Panc1 (cell line): Measurements from ENCODE around the gene ATP13A1. TPM values are rescaled to one million over a fixed set of nuclear protein-coding genes. Genes with fewer than 3 reads are reported as not detected.

Source experiments
- ATAC-seq: fragments of 200-7000 bp; cut with Tn5 transposase; 2 replicates; pipeline ENCODE4 v1.9.1; 2020; ENCODE audit warnings: mild to moderate bottlenecking, moderate library complexity
- BruUV-seq: library from RNA; stranded (reverse); fragments of 400-500 nt; replicated peaks from 2 replicates; lab custom pipeline; 2021; lab: Mats Ljungman, UMichigan
- CTCF ChIA-PET: fragments of 300-600 bp; sonication (Branson Sonifier 250); formaldehyde crosslinking; loops from one replicate; lab custom pipeline; 2022; ENCODE audit warnings: antibody characterized with exemption; lab: Charles Lee
- POLR2A ChIA-PET: fragments of 300-600 bp; sonication (Branson Sonifier 250); formaldehyde crosslinking; loops from one replicate; lab custom pipeline; 2022; ENCODE audit warnings: antibody characterized with exemption; lab: Charles Lee
- DNase-seq: peaks from one replicate; pipeline ENCODE4 v3.0.0-alpha.2; 2010; ENCODE audit warnings: low read depth, low spot score
- H3K27ac ChIP-seq: 2 replicates; pipeline ENCODE4 v1.5.1; 2011; ENCODE audit warnings: mild to moderate bottlenecking, low read length, inconsistent platforms
- H3K27me3 ChIP-seq: fragments of 200-500 bp; sonication (Bioruptor generic); 2 replicates; pipeline ENCODE4 v1.6.0; 2014; ENCODE audit warnings: low read length, inconsistent platforms; ENCODE audit not compliant: control insufficient read depth, insufficient read depth
- H3K36me3 ChIP-seq: fragments of 200-500 bp; sonication (Bioruptor generic); 2 replicates; pipeline ENCODE4 v1.5.1; 2014; ENCODE audit warnings: inconsistent platforms, mild to moderate bottlenecking, low read length, moderate library complexity; ENCODE audit not compliant: control insufficient read depth, insufficient read depth
- H3K4me1 ChIP-seq: 2 replicates; pipeline ENCODE4 v1.5.1; 2011; ENCODE audit warnings: inconsistent platforms, mild to moderate bottlenecking, low read length, moderate library complexity; ENCODE audit not compliant: control insufficient read depth, insufficient read depth
- H3K4me3 ChIP-seq, 2 experiments: 2 replicates each; pipeline ENCODE4 v1.5.1; 2011 to 2012; ENCODE audit warnings: low read depth in 2 of 2, low read length in 2 of 2, mild to moderate bottlenecking in 2 of 2, inconsistent platforms in 1 of 2, moderate library complexity in 1 of 2
- H3K9me3 ChIP-seq: fragments of 200-500 bp; sonication (Bioruptor generic); 2 replicates; pipeline ENCODE4 v1.5.1; 2014; ENCODE audit warnings: low read depth, mild to moderate bottlenecking, inconsistent platforms, low read length, moderate library complexity; ENCODE audit not compliant: control insufficient read depth, insufficient read depth
- POLR2AphosphoS5 ChIP-seq: IDR thresholded peaks from 2 replicates; pipeline ENCODE4 v1.6.1; 2012; ENCODE audit warnings: mild to moderate bottlenecking, low read depth, low read length, moderate library complexity
- REST ChIP-seq, 2 experiments: IDR thresholded peaks; 2 replicates each; pipeline ENCODE4 v1.6.1; 2011 to 2012; ENCODE audit warnings: low read depth in 2 of 2, control low read depth in 1 of 2, low read length in 1 of 2, mild to moderate bottlenecking in 1 of 2, moderate library complexity in 1 of 2; ENCODE audit not compliant: insufficient read depth in 1 of 2
- SIN3A ChIP-seq: IDR thresholded peaks from 2 replicates; pipeline ENCODE4 v1.6.1; 2012; ENCODE audit warnings: low read depth, mild to moderate bottlenecking, low read length, moderate library complexity, borderline replicate concordance; ENCODE audit not compliant: insufficient read depth
- TCF7L2 ChIP-seq: IDR thresholded peaks from 2 replicates; pipeline ENCODE4 v1.6.1; 2011; ENCODE audit warnings: mild to moderate bottlenecking, low read depth, low read length, inconsistent platforms
- in situ Hi-C: cut with HindIII; loops from 2 replicates; pipeline ENCODE4 v1.10.0; 2016; ENCODE audit warnings: low sequenced_read_pairs, low pct_unique_long_range_greater_than_20kb
- intact Hi-C: fragments of 100-400 bp; cut with micrococcal nuclease; formaldehyde crosslinking; loops from one replicate; pipeline ENCODE4 v1.10.0; 2022; ENCODE audit not compliant: unreplicated experiment
- total RNA-seq: library from RNA; stranded (reverse); gene quantifications from one replicate; pipeline ENCODE4 v1.2.1, GENCODE V29; 2021; ENCODE audit not compliant: unreplicated experiment
- TF ChIP-seq, protein P1 (sequence below): fragments of 450-650 bp; IDR thresholded peaks from 2 replicates; pipeline ENCODE4 v1.5.1; 2017; ENCODE audit warnings: mild to moderate bottlenecking

Gene ATP13A1
- total RNA-seq, 1 experiment from 2014 or later = 62.3 TPM

DNA sequence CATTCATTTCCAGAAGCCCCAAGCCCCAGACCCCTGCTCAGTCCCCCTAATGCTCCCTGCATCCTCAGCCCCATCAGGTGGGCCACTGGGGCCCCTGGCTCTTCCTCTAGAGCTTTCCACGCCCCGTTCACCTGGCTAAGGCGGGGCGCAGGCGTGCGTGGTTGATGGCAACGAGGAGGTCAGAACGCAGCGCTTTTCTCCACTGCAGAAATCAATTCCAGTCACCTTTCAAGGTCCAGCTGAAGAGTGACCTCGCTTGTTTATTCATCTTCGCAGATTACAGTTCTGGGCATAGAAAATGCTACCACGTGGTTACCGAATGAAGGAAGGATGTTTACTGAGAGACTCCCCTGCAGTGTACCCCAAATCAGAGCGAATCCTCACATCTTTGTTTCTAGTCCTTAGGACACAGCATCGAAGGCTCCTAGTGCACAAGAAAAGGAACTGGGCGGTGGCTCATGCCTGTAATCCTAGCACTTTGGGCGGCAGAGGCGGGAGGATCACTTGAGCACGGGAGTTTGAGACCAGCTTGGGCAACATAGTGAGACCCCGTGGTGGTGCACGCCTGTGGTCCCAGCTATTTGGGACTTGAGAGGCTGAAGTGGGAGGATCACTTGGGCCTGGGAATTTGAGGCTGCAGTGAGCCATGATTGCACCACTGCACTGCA, 44.2 kb downstream of the ATP13A1 start:
- BruUV-seq = no TSS peak
- ChIA-PET POLR2A (interaction anchor here (0.6 to 0.7 kb wide), 2 partner anchors 9 to 337 kb away, joined by 4 to 7 read pairs; no protein-coding TSS in a partner anchor), CTCF (no interaction called here)
- DNase-seq = no peak
- Histone ChIP-seq H3K4me3 (peak overlapping the region; percentile 58 to 66), H3K36me3 (no peaks in the 10 kb centered on the region), H3K27me3 (no peaks in the 10 kb centered on the region), H3K9me3 (no peaks in the 10 kb centered on the region), H3K4me1 (peaks cover 8% of the 10 kb centered on the region; the same call in 1 of the 2 replicates), H3K27ac (peak overlapping the region; percentile 61; the same call in 1 of the 2 replicates)
- in situ Hi-C loops = no loop called here
- TF ChIP-seq REST (IDR thresholded peaks at IDR 0.05; ENCODE audit: insufficient read depth in 1 of 2, low read depth in 2 of 2, low read length in 1 of 2) (no peak), POLR2AphosphoS5 (no peak), TCF7L2 (no peak), SIN3A (no peak)
- TF ChIP-seq, protein P1, sequence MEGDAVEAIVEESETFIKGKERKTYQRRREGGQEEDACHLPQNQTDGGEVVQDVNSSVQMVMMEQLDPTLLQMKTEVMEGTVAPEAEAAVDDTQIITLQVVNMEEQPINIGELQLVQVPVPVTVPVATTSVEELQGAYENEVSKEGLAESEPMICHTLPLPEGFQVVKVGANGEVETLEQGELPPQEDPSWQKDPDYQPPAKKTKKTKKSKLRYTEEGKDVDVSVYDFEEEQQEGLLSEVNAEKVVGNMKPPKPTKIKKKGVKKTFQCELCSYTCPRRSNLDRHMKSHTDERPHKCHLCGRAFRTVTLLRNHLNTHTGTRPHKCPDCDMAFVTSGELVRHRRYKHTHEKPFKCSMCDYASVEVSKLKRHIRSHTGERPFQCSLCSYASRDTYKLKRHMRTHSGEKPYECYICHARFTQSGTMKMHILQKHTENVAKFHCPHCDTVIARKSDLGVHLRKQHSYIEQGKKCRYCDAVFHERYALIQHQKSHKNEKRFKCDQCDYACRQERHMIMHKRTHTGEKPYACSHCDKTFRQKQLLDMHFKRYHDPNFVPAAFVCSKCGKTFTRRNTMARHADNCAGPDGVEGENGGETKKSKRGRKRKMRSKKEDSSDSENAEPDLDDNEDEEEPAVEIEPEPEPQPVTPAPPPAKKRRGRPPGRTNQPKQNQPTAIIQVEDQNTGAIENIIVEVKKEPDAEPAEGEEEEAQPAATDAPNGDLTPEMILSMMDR = no peak
- no peak for ATAC-seq
- intact Hi-C loops = no loop called here

- in situ Hi-C loops (no loop called here), intact Hi-C loops (no loop called here)
- Histone ChIP-seq H3K27me3 (no peaks in the 10 kb centered on the region), H3K4me3 (peak within 1 kb of the TSS; percentile 66 to 72), H3K4me1 (peaks cover 13% of the 10 kb centered on the region), H3K36me3 (no peaks in the 10 kb centered on the region), H3K9me3 (no peaks in the 10 kb centered on the region), H3K27ac (peak within 1 kb of the TSS; percentile 73)
- POLR2A ChIA-PET = interaction anchor here (0.6 kb wide), 1 partner anchor 338 kb away, joined by 4 read pairs; no protein-coding TSS in a partner anchor
- CTCF ChIA-PET = no interaction called here
- peak; percentile 95 for ATAC-seq
- peak; percentile 43 for DNase-seq
- TF ChIP-seq POLR2AphosphoS5 (no peak; the same call in 1 of the 2 replicates), TCF7L2 (no peak), SIN3A (peak; percentile 41; the same call in 1 of the 2 replicates), REST (IDR thresholded peaks at IDR 0.05; ENCODE audit: insufficient read depth in 1 of 2, low read depth in 2 of 2, low read length in 1 of 2) (no peak)
- TF ChIP-seq, protein P1 = no peak
- BruUV-seq = no TSS peak
Observed at GRCh38 chr19:19618219-19619051, 45.0 kb downstream of the ATP13A1 start, which contains the start of gene PBX4. TSS of gene PBX4 (minus strand) at chr19:19618687. CDS start at chr19:19618629, 58 bp downstream.
